ENCODE results near the gene RNF13.
"Not testable (repeated sequence)": the region's sequence is repeated elsewhere in the genome, so short reads cannot be mapped to it uniquely, and the experiment has no call there.

RNF13 gene

GRCh38 chr3:149895339-149895738, 82.3 kb downstream of the RNF13 start:
- no peak for FAIRE-seq

GRCh38 chr3:149895769-149896168, 82.8 kb downstream of the RNF13 start:
- FAIRE-seq (no peak), DNase-seq (ENCODE audit: low spot score) (no peak)

More at GRCh38 chr3:149895339-149895738, 82.3 kb downstream of the RNF13 start:
- no peak for DNase-seq (ENCODE audit: low spot score)

GRCh38 chr3:149898771-149899170, 85.8 kb downstream of the RNF13 start:
- DNase-seq (ENCODE audit: low spot score), result peak; percentile 3
- no peak for FAIRE-seq

- no peak for FAIRE-seq
Observed at GRCh38 chr3:149900322-149900721, 87.3 kb downstream of the RNF13 start.

GRCh38 chr3:149901770-149902169, 88.8 kb downstream of the RNF13 start:
- no peak for FAIRE-seq
- no peak for DNase-seq (ENCODE audit: low spot score)

More at GRCh38 chr3:149900322-149900721, 87.3 kb downstream of the RNF13 start:
- DNase-seq (ENCODE audit: low spot score), result no peak

- FAIRE-seq (no peak), DNase-seq (ENCODE audit: low spot score) (no peak)
Observed at GRCh38 chr3:149902498-149903139, 89.6 kb downstream of the RNF13 start.

- no peak for FAIRE-seq
Observed at GRCh38 chr3:149906036-149906435, 93.0 kb downstream of the RNF13 start.

GRCh38 chr3:149908424-149908957, 95.5 kb downstream of the RNF13 start:
- FAIRE-seq (no peak), DNase-seq (ENCODE audit: low spot score) (no peak)

More at GRCh38 chr3:149906036-149906435, 93.0 kb downstream of the RNF13 start:
- no peak for DNase-seq (ENCODE audit: low spot score)

- FAIRE-seq (no peak), DNase-seq (ENCODE audit: low spot score) (no peak)
Observed at GRCh38 chr3:149909923-149910322, 96.9 kb downstream of the RNF13 start.

- DNase-seq (ENCODE audit: low spot score) (no peak), FAIRE-seq (no peak)
Observed at GRCh38 chr3:149917124-149917667, 104.2 kb downstream of the RNF13 start.

GRCh38 chr3:149919509-149919908, 106.5 kb downstream of the RNF13 start:
- no peak for FAIRE-seq

GRCh38 chr3:149920119-149920518, 107.1 kb downstream of the RNF13 start:
- FAIRE-seq (no peak), DNase-seq (ENCODE audit: low spot score) (no peak)

More at GRCh38 chr3:149919509-149919908, 106.5 kb downstream of the RNF13 start:
- DNase-seq (ENCODE audit: low spot score), result no peak

- DNase-seq (ENCODE audit: low spot score), result no peak
- no peak for FAIRE-seq
Observed at GRCh38 chr3:149933008-149933407, 120.0 kb downstream of the RNF13 start.

- no peak for FAIRE-seq
- DNase-seq (ENCODE audit: low spot score), result no peak
Observed at GRCh38 chr3:149933858-149934257, 120.8 kb downstream of the RNF13 start.

GRCh38 chr3:149934524-149934923, 121.5 kb downstream of the RNF13 start:
- DNase-seq (ENCODE audit: low spot score) (no peak), FAIRE-seq (no peak)

GRCh38 chr3:149936812-149937230, 123.8 kb downstream of the RNF13 start:
- peak; percentile 55 for DNase-seq (ENCODE audit: low spot score)
- no peak for FAIRE-seq

GRCh38 chr3:149938392-149939055, 125.5 kb downstream of the RNF13 start:
- DNase-seq (ENCODE audit: low spot score); FAIRE-seq: not testable (repeated sequence)

GRCh38 chr3:149941186-149941585, 128.2 kb downstream of the RNF13 start:
- DNase-seq (ENCODE audit: low spot score) (no peak), FAIRE-seq (no peak)

- no peak for FAIRE-seq
- no peak for DNase-seq (ENCODE audit: low spot score)
Observed at GRCh38 chr3:149941946-149942345, 128.9 kb downstream of the RNF13 start.

- DNase-seq (ENCODE audit: low spot score), result no peak
Observed at GRCh38 chr3:149942409-149942808, 129.4 kb downstream of the RNF13 start.

GRCh38 chr3:149943966-149944365, 131.0 kb downstream of the RNF13 start:
- FAIRE-seq; DNase-seq (ENCODE audit: low spot score): not testable (repeated sequence)

More at GRCh38 chr3:149942409-149942808, 129.4 kb downstream of the RNF13 start:
- FAIRE-seq, result no peak

GRCh38 chr3:149947231-149947630, 134.2 kb downstream of the RNF13 start:
- FAIRE-seq (no peak), DNase-seq (ENCODE audit: low spot score) (no peak)

Data from urothelium cell line (cell line).